H1 (cell line): ENCODE results near the gene ACYP2. TPM values are rescaled to one million over a fixed set of nuclear protein-coding genes. Genes with fewer than 3 reads are reported as not detected.

ENCODE experiments used
- BCL11A ChIP-seq, 2 experiments: IDR thresholded peaks; one replicate each; pipeline ENCODE4 v1.6.1; 2011; ENCODE audit warnings: low read depth in 2 of 2, low read length in 2 of 2, mild to moderate bottlenecking in 2 of 2
- CTBP2 ChIP-seq: IDR thresholded peaks from 2 replicates; pipeline ENCODE4 v1.7.0; 2011; ENCODE audit warnings: borderline replicate concordance, mild to moderate bottlenecking, moderate library complexity, mixed read lengths, low read length; ENCODE audit not compliant: insufficient read depth, insufficient read length
- EGR1 ChIP-seq: IDR thresholded peaks from 2 replicates; pipeline ENCODE4 v1.6.1; 2011; ENCODE audit warnings: low read depth, low read length, borderline replicate concordance
- POLR2AphosphoS5 ChIP-seq: IDR thresholded peaks from 2 replicates; pipeline ENCODE4 v1.6.1; 2011; ENCODE audit warnings: low read depth, low read length
- SIRT6 ChIP-seq: IDR thresholded peaks from one replicate; pipeline ENCODE4 v1.7.1; 2012; ENCODE audit warnings: low read length, inconsistent platforms
- TAF7 ChIP-seq: optimal IDR thresholded peaks from 2 replicates; pipeline ENCODE3; 2011; ENCODE audit warnings: low read depth, mild to moderate bottlenecking, inconsistent platforms, low read length, moderate library complexity, borderline replicate concordance
- polyA plus RNA-seq, 7 experiments: library from polyadenylated mRNA; depleted of rRNA in 3 of 7; stranded (reverse) in 5 of 7; unstranded in 2 of 7; fragments of >200 nt in 5 of 7; fragments of 200-250 nt in 2 of 7; gene quantifications; 1 replicate in 5 of 7; 2 replicates in 1 of 7; 4 replicates in 1 of 7; pipeline versions ENCODE4 v1.2.1 to v1.2.3, GENCODE V29; 2011 to 2013; ENCODE audit warnings: missing spikeins in 2 of 7, mixed read lengths in 2 of 7
- total RNA-seq: library from RNA; stranded (reverse); fragmentation: NEBNext Ultra II Directional; extraction: Animal tissue kit (Norgen Biotek cat#: 25700); gene quantifications from 2 replicates; pipeline ENCODE4 v1.2.1, GENCODE V29; 2021
- TF ChIP-seq, protein P1 (sequence below): fragments of 300-600 bp; sonication (generic); IDR thresholded peaks from 2 replicates; pipeline ENCODE4 v1.7.1; 2012; ENCODE audit warnings: low read length, moderate library complexity, mild to moderate bottlenecking, inconsistent platforms; ENCODE audit not compliant: insufficient replicate concordance

The ACYP2 gene
- total and polyA plus RNA-seq, 2 of the 8 experiments (the other 6 are each of a cell fraction or from before 2014, with no cell fraction given) = 3.4 to 4.4 TPM

DNA sequence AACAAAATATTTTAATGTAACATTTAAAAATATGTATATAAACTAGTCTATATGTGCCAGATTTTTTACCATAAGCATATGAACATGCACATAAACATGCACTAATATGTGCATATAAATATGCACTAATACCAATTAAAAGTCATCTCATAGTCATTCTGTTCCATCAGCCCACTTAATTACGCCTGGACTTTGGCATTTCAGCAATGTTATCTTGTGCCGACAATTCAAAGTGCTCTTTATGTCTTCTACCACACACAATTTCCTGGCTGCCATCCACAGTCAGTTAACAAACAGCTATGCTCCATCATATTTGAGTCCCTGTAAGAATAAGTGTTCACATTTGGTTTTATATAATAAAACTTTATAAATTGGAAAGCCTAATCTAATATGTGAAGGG lies 233.2 kb downstream of the ACYP2 start (continued):
- TF ChIP-seq, protein P1, sequence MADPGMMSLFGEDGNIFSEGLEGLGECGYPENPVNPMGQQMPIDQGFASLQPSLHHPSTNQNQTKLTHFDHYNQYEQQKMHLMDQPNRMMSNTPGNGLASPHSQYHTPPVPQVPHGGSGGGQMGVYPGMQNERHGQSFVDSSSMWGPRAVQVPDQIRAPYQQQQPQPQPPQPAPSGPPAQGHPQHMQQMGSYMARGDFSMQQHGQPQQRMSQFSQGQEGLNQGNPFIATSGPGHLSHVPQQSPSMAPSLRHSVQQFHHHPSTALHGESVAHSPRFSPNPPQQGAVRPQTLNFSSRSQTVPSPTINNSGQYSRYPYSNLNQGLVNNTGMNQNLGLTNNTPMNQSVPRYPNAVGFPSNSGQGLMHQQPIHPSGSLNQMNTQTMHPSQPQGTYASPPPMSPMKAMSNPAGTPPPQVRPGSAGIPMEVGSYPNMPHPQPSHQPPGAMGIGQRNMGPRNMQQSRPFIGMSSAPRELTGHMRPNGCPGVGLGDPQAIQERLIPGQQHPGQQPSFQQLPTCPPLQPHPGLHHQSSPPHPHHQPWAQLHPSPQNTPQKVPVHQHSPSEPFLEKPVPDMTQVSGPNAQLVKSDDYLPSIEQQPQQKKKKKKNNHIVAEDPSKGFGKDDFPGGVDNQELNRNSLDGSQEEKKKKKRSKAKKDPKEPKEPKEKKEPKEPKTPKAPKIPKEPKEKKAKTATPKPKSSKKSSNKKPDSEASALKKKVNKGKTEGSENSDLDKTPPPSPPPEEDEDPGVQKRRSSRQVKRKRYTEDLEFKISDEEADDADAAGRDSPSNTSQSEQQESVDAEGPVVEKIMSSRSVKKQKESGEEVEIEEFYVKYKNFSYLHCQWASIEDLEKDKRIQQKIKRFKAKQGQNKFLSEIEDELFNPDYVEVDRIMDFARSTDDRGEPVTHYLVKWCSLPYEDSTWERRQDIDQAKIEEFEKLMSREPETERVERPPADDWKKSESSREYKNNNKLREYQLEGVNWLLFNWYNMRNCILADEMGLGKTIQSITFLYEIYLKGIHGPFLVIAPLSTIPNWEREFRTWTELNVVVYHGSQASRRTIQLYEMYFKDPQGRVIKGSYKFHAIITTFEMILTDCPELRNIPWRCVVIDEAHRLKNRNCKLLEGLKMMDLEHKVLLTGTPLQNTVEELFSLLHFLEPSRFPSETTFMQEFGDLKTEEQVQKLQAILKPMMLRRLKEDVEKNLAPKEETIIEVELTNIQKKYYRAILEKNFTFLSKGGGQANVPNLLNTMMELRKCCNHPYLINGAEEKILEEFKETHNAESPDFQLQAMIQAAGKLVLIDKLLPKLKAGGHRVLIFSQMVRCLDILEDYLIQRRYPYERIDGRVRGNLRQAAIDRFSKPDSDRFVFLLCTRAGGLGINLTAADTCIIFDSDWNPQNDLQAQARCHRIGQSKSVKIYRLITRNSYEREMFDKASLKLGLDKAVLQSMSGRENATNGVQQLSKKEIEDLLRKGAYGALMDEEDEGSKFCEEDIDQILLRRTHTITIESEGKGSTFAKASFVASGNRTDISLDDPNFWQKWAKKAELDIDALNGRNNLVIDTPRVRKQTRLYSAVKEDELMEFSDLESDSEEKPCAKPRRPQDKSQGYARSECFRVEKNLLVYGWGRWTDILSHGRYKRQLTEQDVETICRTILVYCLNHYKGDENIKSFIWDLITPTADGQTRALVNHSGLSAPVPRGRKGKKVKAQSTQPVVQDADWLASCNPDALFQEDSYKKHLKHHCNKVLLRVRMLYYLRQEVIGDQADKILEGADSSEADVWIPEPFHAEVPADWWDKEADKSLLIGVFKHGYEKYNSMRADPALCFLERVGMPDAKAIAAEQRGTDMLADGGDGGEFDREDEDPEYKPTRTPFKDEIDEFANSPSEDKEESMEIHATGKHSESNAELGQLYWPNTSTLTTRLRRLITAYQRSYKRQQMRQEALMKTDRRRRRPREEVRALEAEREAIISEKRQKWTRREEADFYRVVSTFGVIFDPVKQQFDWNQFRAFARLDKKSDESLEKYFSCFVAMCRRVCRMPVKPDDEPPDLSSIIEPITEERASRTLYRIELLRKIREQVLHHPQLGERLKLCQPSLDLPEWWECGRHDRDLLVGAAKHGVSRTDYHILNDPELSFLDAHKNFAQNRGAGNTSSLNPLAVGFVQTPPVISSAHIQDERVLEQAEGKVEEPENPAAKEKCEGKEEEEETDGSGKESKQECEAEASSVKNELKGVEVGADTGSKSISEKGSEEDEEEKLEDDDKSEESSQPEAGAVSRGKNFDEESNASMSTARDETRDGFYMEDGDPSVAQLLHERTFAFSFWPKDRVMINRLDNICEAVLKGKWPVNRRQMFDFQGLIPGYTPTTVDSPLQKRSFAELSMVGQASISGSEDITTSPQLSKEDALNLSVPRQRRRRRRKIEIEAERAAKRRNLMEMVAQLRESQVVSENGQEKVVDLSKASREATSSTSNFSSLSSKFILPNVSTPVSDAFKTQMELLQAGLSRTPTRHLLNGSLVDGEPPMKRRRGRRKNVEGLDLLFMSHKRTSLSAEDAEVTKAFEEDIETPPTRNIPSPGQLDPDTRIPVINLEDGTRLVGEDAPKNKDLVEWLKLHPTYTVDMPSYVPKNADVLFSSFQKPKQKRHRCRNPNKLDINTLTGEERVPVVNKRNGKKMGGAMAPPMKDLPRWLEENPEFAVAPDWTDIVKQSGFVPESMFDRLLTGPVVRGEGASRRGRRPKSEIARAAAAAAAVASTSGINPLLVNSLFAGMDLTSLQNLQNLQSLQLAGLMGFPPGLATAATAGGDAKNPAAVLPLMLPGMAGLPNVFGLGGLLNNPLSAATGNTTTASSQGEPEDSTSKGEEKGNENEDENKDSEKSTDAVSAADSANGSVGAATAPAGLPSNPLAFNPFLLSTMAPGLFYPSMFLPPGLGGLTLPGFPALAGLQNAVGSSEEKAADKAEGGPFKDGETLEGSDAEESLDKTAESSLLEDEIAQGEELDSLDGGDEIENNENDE = no peak
- TF ChIP-seq POLR2AphosphoS5 (no peak), CTBP2 (no peak), TAF7 (no peak), SIRT6 (no peak), BCL11A (IDR thresholded peaks at IDR 0.05; ENCODE audit: low read depth in 2 of 2, low read length in 2 of 2) (no peak), EGR1 (no peak)
- TF ChIP-seq, all 59 proteins: peak for 0
